IPS-18c (cell line): Measurements from ENCODE around the gene PLXNA3.

Experiments used
- H3K4me3 ChIP-seq: 2 replicates; pipeline ENCODE4 v1.7.0; 2013; ENCODE audit warnings: low read depth, mild to moderate bottlenecking, low read length, moderate library complexity; ENCODE audit not compliant: insufficient read depth
- H3K9me3 ChIP-seq: one replicate; pipeline ENCODE4 v1.6.1; 2013; ENCODE audit warnings: mild to moderate bottlenecking, low read length, moderate library complexity; ENCODE audit not compliant: control insufficient read depth, insufficient read depth

PLXNA3 gene

DNA sequence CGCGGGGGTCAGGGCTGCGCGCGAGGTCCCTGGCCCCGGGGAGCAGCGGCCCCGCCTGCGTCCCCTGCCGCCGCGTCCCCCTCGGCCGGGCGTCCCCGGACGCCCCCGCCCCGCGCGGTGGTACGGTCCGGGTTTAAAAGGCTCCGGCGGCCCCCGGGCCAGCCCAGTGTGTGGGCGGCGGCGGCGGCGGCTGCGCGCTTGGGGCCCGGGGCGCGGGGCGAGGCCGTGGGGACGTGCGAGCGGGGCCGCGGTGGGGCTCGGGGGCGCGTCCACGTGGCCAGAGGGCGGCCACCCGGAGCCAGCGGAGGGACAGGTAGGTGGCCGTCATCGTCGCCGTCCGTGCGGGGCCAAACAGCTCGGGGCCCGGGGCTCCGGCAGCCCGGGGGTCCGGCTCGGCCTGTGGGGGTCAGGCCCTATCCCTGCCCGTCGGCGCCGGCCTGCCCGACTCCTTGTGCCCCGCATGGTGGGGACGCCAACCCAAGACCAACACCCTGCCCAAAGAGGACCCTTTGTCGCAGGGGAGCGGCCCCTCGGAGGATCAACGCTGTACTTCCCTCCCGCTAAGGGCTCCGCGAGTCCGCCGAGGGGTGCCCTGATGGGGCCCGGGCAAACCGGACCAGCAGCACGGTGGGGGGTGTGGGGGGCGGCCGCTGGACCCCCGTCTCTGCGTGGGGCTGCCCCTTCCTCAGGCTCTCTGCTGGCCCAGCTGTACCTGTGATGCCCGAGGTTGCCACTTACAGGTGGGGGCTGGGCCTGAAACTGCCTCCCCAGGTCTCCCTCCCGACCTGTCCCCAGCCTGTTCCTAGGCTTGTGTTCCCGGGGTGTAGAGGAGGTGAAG is at the start of gene PLXNA3:
Gene PLXNA3 (plus strand): TSS at position 166 of the 838 bp plus-strand sequence. CDS start 1,903 bp downstream, outside the sequence.
- Histone ChIP-seq H3K4me3 (peak within 1 kb of the TSS; percentile 53), H3K9me3 (peaks cover 21% of the 10 kb centered on the region)

DNA sequence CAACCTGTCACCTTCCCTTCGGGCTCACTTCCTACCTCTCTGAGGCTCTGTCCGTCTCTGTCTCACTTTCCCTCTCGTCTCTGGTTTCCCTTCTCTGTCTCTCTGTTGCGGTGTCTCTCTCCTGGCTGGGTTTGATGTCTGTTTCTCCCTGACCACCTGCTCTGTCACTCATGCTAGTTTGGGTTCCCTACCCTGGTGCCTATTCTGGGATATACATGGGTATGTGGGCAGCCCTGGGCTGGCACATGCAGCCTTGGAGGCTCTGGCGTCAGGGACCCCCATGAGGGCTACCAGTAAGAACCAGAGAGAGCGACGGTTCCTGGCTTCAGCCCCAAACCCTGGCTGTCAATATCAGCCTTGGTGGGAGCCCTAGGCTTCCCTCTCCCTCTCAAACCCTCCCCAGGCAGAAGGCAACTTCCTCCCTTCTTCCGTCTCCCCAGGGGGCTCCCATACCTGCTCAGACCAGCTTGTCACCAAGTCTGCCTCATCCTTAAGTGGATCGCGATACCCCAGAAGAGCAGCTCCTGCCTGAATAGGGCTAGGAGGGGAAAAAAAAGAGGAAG is 49.3 kb upstream of the PLXNA3 start:
- H3K9me3 ChIP-seq, result peaks cover 18% of the 10 kb centered on the region
- H3K4me3 ChIP-seq, result peak overlapping the region; percentile 38

DNA sequence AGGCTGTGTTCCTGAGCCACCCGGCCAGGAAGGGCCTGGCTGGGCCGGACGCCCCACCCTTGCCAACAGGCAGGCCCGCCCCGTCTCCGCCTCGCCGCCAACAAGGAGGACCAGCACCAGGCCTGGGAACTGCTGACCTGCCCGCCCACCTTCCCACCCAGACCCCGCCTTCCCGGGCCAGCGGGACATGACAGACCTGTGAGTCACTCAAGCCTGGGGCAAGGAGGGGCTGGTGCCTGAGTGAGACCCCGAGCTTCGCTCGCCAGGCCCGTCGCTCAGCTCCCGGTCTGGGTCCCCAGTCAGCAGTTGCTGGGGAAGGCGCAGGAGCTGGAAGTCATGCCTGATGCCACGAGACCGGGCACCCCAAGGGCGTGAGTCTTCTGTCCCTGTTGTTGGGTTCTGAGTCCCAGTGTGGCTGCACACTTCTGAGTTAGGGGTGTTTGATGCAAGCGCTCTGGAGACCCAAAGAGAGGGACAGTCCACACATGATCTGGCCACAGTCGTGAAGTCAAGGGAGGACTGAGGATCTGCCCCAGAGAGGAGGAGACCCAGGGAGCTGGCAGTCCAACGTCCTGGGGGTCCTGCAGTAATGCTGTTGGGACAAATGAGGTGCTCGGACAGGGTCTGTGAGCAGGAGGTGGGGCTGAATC is 48.7 kb upstream of the PLXNA3 start, which contains the start of gene DNASE1L1:
Gene DNASE1L1 (minus strand): TSS at position 33 of the 650 bp plus-strand sequence. CDS start 3,686 bp downstream, outside the sequence.
- H3K9me3 ChIP-seq, result peaks cover 17% of the 10 kb centered on the region
- peak within 1 kb of the TSS; percentile 38 for H3K4me3 ChIP-seq

DNA sequence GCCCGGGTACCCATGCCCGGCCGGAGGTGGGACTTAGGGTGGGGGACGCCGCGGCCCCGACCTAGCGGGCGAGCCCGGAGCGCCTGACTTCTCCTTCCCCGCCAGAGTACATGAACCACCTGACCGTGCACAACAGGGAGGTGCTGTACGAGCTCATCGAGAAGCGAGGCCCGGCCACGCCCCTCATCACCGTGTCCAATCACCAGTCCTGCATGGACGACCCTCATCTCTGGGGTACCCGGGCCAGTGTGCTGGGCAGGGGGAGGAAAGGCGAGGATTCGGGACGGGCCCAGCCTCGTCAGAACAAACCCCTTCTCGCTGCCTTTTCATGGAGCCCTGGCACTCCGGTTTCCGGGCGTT is 46.1 kb upstream of the PLXNA3 start:
- Histone ChIP-seq H3K9me3 (peaks cover 15% of the 10 kb centered on the region), H3K4me3 (peak overlapping the region; percentile 79)

DNA sequence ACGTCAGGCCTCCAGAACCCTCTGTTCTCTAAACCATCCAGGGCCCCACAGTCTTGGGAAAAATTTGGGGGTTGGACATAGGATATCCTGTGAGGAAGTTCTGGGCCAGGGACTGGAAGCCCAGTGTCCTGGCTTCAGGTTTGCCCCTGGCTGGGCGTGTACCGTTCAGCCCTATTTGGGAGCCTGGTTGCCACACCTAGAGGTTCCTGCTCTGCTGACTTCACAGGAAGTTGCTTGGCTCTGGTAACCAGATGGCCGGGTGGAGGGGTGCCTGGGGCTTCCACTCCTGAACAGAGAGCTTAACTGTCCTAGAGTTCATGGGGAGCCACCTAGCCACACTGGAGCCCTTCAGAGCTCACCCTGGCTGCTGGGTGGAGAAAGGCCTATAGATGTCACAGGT is 45.6 kb upstream of the PLXNA3 start:
- H3K9me3 ChIP-seq, result peaks cover 18% of the 10 kb centered on the region

DNA sequence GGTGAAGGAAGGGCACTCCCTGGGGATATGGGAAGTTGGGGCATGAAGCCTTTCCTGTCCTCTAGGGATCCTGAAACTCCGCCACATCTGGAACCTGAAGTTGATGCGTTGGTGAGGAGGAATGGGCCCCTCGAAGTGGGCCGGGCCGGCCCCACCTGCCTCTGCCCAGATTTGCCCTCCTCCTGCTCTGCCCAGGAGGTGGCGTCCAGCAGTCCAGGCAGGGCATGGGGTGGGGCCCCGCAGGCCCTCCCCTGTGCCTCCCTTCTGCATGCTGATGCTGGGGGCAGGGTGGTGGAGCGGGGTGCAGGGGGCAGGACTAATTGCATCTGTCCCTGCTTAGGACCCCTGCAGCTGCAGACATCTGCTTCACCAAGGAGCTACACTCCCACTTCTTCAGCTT is 44.9 kb upstream of the PLXNA3 start:
- H3K4me3 ChIP-seq, result no peak overlapping the region; the same call in 1 of the 2 replicates
- peaks cover 18% of the 10 kb centered on the region for H3K9me3 ChIP-seq

More for the DNA sequence above, 45.6 kb upstream of the PLXNA3 start:
- peak overlapping the region; percentile 79; the same call in 1 of the 2 replicates for H3K4me3 ChIP-seq

DNA sequence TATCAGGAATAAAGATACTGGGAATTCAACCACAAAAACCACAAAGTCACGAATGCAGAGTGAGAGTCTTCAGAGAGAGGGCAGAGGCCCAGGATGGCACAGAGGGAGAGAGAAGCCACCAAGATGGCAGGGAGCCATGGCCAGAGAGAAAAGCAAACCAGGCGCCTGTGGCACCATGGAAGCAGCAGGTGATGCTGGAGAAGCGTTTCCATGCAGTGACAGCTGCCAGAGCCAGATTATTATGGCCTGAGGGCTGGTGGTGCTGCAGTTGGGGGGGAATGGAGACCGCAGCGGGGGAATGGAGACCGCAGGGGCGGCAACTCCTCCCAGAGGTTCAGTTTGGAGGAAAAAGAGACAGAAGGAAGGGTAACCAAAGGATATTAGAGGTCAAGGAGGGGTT is 40.9 kb upstream of the PLXNA3 start:
- Histone ChIP-seq H3K9me3 (peaks cover 24% of the 10 kb centered on the region), H3K4me3 (no peak overlapping the region)

DNA sequence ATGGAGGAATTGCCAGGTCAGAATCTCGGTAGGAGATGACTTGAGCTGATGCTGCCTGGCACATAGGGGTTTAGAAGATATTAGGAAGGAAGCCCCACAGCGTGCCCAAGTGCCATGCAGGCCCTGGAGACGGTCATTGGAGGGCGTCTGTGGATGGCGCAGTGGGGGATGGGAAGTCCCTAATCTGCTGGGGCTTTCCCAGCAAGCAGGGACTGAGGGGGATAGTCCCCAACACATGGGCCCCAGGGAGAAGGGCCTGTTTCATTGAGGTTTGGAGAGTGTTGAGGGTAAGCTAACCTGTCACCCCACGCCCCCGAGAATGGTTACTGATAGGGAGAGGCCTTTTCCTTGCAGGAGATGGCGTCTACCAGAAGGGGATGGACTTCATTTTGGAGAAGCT is 38.9 kb upstream of the PLXNA3 start:
- no peak overlapping the region for H3K4me3 ChIP-seq
- peaks cover 18% of the 10 kb centered on the region for H3K9me3 ChIP-seq

DNA sequence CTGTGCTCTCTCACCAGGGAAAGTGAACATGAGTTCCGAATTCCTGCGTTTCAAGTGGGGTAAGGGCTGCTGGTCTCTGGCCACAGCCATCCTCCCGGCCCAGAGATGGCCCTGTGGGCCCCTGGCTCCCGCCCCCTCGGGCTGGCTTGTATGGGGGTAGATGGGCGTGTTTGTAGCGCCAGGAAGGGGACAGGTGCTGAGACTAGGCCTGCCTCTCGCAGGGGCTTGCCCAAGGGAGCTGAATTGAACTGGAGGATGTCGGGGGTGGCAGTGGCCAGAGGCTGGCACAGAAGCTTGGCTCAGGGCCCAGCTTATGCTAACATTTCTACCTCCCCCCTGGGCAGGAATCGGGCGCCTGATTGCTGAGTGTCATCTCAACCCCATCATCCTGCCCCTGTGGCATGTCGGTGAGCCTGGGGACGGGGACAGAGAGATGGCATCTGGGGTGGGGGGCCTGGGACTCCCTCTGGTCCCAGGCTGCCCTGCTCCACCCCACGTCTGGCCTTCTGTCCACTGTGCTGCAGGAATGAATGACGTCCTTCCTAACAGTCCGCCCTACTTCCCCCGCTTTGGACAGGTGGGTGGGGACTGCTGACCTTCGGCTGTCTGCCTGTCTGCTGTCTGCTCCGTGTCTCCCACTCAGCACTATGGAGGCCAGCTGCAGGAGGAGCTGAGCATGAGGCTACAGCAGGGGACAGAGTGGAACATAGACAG is 38.2 kb upstream of the PLXNA3 start:
- no peak overlapping the region for H3K4me3 ChIP-seq
- peaks cover 18% of the 10 kb centered on the region for H3K9me3 ChIP-seq

DNA sequence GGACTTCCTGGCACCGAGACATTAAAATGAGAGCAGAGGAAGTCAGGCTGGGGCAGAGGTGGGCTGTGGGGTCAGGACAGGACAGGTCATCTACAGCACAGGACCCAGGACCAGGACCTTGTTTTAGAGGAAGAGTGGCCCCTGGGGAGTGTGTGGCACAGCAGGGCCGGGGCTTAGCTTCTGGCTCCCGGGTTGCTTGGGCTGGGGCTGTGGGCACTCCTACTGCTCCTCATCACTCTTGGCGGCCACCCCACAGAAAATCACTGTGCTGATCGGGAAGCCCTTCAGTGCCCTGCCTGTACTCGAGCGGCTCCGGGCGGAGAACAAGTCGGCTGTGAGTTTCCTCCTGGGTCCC is 37.7 kb upstream of the PLXNA3 start:
- no peak overlapping the region for H3K4me3 ChIP-seq
- H3K9me3 ChIP-seq, result peaks cover 16% of the 10 kb centered on the region

DNA sequence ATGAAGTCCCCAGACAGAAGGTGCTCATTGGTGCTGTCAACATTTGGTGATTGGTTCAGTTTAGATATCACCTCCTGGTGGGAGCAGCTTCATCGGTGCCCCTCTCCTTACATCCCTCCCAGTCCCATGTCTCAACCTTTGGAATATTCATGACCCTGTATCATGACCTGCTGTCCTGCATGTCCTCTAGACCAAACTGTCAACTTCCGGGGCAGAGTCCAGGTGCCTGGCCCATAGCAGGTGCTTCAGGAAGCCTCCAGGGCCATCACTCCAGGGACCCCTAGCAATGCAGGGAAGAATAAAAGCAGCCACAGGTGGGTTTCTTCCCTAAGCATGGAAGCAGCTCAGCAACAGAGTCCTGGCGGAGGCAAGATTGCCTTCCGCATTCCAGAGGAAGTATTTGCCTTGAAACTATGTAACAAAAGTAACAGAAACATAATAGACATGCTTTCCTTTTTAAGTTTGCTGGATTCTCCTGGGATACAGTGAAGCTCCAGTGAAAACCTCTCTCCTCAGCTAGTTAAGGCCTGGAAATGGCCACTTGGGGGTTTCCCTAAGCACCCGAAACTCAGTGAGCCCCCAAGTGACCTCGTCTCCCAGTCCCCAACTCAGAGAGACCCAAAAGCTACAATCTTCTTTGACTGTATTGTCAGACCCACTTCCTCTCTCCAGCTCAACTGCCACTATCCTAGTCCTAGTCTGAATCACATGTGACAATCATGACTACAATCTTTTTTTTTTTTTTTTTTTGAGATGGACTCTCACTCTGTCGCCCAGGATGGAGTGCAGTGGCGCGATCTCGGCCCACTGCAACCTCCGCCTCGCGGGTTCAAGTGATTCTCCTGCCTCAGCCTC is 30.9 kb upstream of the PLXNA3 start:
- Histone ChIP-seq H3K4me3 (no peak overlapping the region; the same call in 1 of the 2 replicates), H3K9me3 (peaks cover 4% of the 10 kb centered on the region)

DNA sequence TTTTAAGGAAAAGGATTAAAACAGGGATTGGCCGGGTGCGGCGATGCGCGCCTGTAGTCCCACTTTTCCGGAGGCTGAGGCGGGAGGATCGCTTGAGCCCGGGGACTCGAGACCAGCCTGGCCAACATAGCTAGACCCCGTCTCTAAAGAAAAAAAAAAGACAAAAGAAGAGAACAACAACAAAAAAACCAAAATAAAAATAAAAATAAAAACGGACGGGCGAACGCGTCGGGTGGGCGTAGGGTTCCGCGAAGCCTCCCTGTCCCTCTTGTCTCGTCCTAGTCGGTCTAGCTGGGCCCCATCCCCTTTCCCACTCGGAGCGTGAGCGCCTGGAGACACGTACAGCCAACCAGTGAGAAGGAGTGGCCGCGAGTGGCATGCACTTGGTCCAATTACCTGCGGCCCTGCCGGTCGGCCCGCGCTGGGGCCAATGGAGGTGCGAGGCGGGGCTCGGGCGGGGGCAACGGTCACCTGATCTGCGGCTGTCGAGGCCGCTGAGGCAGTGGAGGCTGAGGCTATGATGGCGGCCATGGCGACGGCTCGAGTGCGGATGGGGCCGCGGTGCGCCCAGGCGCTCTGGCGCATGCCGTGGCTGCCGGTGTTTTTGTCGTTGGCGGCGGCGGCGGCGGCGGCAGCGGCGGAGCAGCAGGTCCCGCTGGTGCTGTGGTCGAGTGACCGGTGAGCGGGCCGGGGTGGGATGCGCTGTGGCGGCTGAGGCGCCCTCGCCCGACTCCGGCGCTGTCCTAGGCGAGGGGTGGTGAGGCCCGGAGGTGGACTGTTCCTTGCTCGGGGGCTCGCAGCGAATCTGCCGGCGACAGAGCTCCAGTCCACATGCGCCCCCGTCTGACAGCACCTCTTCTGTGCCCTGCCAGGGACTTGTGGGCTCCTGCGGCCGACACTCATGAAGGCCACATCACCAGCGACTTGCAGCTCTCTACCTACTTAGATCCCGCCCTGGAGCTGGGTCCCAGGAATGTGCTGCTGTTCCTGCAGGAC is 29.6 kb upstream of the PLXNA3 start, which contains the start of gene ATP6AP1:
Gene ATP6AP1 (plus strand): TSS at position 502 of the 996 bp plus-strand sequence. CDS start 16 bp downstream, at position 518.
- peak within 1 kb of the TSS; percentile 65 for H3K4me3 ChIP-seq
- peaks cover 6% of the 10 kb centered on the region for H3K9me3 ChIP-seq

DNA sequence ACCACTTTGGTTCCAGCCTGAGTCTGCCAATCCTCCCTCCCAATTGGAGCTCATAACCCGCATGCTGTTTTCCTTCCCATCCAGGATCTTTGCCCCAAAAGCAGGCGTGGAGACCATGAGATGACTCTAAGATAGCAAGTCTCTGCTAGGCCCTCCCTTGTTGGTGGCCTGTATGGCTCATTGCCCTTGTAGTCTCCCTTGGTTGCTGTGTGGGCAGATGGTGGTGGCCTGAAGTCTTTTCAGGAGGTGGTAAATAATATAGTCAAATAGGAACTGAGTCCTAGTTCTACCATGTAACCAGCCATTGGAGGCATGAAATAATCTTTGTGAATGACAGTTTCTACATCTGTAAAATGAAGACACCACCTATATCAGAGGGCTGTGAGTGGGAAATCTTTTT is 28.4 kb upstream of the PLXNA3 start:
- Histone ChIP-seq H3K9me3 (peaks cover 11% of the 10 kb centered on the region), H3K4me3 (no peak overlapping the region)

DNA sequence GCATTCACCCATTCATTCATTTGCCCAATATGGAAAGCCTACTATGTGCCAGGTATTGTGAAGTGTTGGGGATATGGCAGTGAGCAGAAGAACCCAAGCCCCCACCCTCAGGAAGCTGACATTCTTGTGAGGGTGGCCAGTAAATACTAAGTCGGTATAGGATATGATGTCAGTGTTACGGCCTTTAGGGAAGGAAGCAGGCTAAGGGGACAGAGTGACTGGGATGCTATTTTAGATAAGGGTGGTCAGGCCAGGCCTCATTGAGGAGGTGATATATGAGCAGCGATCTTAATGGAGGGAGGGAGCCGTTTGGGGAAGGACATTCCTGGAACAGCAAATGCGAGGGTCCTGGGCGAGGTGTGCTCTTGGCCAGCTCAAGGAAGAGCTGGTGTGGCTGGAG is 27.6 kb upstream of the PLXNA3 start:
- no peak overlapping the region for H3K4me3 ChIP-seq
- H3K9me3 ChIP-seq, result peaks cover 11% of the 10 kb centered on the region

DNA sequence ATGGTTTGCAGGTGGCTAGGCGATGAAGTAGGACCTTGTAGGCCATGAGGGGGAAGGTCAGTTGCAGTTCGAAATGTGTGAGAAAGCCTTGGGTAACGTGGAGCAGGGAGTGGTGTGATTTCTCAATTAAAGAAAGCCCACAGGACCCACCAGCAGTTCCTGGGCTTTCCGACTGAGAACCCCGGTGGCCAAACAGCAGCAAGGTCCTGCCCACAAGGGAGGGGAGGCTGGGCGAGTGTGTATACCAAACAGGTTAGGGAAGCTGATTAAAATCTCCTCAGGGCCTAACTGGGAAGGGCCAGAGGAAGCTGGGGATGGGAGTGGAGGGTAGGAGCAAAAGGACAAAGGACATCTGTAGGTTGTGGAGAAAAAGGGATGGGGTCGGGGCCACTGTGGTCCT is 27.2 kb upstream of the PLXNA3 start:
- peaks cover 11% of the 10 kb centered on the region for H3K9me3 ChIP-seq
- no peak overlapping the region for H3K4me3 ChIP-seq
